Panc1 (cell line): ENCODE results near the gene DLG3.

ENCODE experiments used
- CTCF ChIP-seq: fragments of 450-650 bp; IDR thresholded peaks from 2 replicates; pipeline ENCODE4 v1.5.1; 2017; ENCODE audit warnings: mild to moderate bottlenecking
- SIN3A ChIP-seq: IDR thresholded peaks from 2 replicates; pipeline ENCODE4 v1.6.1; 2012; ENCODE audit warnings: low read depth, mild to moderate bottlenecking, low read length, moderate library complexity, borderline replicate concordance; ENCODE audit not compliant: insufficient read depth

- TF ChIP-seq CTCF, result no peak
- no peak for TF ChIP-seq SIN3A
These were observed 45.7 kb upstream of the DLG3 start for GRCh38 chrX:70398899-70399298.
